ENCODE results near the gene L3MBTL3.
"Not testable (repeated sequence)": the region's sequence is repeated elsewhere in the genome, so short reads cannot be mapped to it uniquely, and the experiment has no call there.

The L3MBTL3 gene

DNA sequence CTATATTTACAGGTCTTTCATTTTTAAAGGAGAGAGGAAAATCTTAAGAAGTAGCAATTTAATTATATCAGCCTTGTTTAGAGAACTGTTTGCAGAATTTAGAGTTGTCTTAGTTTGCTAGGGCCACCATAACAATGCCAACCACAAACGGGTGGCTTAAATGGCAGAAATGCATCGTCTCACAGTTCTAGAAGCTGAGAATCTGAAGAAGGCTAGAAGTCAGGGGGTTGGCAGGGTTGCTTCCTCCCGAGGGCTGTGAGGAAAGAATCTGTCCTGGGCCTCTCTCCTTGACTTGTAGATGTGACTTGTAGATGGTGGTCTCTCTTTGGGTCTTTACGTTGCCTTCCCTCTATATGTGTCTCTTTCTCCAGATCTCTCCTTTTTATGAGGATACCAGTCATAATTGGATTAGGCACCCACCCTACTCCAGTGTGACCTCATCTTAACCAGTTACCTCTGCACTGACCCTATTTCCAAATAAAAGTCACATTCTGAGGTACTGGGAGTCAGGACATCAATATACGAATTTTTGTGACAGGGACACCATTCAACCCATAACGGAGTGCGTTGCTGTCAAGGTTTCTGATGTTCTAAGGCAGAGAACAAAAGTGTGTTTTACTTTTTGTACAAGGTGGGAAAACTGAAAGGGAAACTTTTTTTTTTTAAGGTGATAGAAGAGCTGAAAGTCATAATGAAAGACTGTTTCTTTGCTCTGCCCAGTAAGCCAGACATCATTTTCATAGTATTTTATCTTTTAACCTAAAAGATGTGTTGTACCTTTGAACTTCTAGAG is 119.9 kb downstream of the L3MBTL3 start:
- no peak for DNase-seq (ENCODE audit: low read depth in 2 of 2)

DNA sequence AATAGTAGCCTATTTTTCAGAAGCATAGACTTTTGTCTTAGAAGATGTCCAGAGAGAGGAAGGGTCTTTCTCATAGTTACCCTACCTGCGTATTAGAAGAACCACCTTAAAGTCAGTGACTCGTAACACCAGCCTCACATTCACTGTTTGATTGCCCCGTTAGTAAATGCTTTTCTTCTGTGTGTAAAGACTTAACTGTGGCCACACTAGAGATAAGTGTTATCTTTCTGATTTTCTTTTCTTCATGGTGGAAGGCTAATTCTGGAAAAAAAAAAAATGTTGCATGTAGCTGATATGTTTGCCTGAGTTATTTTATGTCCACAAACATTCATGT is 120.5 kb downstream of the L3MBTL3 start:
- no peak for DNase-seq (ENCODE audit: low read depth in 2 of 2)

DNA sequence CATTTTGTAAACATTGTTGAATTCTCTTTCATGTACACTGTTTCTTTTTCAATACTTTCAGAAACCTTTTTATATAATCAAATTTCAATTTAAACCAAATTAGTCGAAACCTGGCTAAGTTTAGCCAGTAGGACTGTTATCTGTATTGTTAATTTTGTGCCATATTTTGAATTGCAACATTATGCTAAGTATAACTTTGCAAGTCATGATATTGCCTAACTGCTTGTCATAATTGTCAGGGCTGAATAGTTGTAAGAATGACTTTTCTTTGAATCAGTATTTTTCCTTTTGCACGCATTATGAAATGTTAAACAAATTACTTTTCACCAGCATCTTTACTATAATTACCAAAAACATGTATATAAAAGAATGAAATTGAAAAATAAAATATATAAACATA is 121.7 kb downstream of the L3MBTL3 start:
- DNase-seq (ENCODE audit: low read depth in 2 of 2) = no peak

DNA sequence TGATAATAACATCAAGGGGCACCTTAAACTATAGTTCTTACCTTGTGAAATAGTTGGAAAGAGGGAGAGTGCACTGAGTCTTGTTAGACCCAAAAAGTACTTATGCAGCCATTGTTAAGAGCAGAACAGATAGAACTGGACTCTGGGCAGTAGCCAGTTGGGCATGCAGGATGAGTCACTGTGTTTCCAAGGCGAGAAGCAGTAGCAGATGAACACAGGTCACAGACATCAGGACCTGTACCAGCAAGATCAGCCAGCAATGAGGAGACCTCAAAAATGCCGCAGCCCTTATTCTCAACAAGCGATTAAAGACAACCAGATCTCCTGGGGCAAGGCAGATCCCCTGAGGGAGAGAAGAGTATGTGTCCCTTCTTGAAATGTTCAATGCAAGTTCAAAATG is 125.3 kb downstream of the L3MBTL3 start:
- DNase-seq (ENCODE audit: low read depth in 2 of 2) = no peak

DNA sequence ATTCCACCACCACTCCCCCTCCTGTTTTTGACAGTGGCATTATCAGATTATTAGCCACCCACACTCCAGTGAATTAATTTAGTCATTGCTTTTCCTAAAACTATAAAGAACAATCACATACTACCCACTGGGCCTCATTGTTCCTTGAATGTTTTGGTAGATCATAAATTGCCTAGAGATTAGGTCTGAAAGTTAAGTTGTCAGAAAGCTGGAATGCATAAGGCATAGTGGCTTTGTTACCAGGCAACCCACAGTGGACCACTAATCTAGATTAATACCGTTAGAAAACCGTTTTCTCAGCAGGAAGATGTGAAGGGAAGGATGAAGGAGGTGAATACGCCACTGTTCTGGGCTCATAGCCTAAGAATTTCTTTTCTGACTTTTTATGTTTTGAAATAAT is 128.7 kb downstream of the L3MBTL3 start:
- no peak for DNase-seq (ENCODE audit: low read depth in 2 of 2)

DNA sequence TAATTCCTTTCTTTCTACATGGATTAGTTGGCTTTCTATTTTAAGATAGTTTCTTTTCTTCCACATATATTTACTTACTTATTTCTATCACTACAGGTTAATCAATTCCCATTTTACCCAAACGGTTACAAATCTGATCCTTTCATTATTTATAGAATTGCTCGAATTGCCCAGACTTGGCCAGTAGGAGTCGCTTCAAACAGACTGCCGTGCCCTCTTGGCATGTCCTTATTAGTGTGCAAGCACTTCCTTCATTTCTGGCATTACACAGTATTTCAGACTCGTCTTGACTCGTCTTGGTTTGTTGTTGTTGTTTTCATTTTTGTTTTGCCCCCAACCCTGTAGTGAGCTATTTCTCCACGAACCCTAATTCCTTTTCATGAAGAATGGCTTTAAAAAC is 129.8 kb downstream of the L3MBTL3 start:
- DNase-seq (ENCODE audit: low read depth in 2 of 2) = no peak

DNA sequence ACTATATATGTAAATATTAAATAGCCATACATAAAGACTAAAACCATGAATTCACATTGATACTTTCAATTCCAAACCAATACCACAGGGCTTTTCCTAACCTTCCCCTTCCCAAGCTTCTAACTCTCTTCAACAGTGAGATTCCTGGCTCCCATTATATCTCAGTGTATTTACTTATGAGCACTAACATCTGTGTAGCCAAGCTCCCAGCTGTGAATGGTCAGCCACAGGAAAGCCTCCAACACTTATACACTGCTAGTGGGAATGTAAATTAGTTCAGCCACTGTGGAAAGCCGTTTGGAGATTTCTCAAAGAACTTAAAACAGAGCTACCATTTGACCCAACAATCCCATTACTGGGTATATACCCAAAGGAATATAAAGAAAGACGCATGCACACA is 130.6 kb downstream of the L3MBTL3 start:
- DNase-seq (ENCODE audit: low read depth in 2 of 2) = not testable (repeated sequence)

DNA sequence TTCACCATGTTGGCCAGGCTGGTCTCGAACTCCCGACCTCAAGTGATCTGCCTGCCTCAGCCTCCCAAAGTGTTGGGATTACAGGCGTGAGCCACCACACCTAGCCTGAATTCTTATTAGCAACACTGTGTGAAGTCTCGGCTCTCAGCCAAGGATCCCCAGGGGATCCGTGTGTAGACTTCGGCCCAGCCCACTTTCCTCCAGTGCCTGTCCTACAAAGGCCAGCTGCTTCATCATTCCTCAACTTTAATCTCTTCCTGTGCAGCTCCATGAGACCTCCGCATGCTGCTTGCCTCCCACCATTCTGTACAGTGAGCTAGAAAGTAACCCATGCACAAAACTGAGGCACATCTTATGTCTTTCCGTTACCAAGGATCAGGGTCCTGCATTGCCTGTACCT is 132.5 kb downstream of the L3MBTL3 start:
- DNase-seq (ENCODE audit: low read depth in 2 of 2) = no peak

DNA sequence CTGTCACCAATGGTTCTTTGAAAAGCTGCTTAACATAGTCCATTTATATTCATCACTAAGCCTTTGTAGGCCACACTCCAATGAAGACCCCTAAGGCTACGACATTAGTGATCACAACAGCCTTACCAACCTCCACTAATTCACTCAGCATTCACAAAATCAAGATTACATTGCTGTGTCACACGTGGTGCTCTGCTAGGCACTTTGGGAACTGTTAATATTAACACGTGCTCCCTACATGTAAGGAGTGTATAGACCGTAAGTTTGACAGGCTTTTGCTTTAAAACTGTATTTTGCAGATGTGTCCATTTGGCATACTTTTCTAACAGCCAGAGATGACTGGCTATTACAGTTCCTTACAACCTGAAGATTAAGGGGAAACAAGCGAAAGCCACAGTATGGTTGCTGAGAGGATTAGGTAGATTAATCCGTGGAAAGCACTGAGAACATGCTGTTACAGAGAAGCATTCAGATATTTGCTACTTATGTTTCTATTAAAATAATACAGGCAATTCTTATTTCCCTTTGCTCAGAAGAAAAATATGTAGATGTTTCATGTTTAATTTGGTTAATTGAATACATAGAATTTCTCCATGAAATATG is 134.6 kb downstream of the L3MBTL3 start:
- DNase-seq (ENCODE audit: low read depth in 2 of 2) = no peak

DNA sequence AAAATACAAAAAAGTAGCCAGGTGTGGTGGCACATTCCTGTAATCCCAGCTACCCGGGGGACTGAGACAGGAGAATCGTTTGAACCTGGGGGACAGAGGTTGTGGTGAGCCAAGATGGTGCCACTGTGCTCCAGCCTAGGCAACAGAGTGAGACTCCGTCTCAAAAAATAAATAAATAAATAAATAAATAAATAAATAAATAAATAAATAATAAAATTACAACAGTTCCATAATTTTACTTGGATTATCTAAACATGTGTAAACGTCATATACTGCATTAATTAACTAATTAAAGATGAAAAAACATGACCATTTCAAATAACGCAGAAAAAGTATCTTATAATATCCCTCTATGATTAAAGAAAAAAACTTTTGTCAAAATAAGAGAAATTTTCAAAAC is 138.5 kb downstream of the L3MBTL3 start:
- DNase-seq (ENCODE audit: low read depth in 2 of 2) = no peak

DNA sequence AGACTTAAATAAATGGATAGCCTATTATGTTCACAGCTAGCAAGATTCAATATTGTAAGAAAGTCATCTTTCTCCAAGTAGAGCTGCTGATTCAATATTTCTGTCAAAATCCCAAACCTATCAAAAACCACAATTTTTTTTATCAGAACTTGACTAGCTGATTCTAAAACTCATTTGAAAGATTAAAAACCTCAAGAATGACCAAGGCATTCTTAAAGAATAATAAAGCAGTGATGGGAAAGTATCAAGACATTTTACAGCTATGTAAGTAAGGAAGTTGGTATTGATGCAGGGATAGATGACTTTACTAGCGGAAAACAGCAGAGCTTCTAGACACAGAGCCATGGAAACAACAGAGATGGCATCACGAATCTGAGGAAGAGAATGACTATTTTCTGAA is 139.7 kb downstream of the L3MBTL3 start:
- no peak for DNase-seq (ENCODE audit: low read depth in 2 of 2)

DNA sequence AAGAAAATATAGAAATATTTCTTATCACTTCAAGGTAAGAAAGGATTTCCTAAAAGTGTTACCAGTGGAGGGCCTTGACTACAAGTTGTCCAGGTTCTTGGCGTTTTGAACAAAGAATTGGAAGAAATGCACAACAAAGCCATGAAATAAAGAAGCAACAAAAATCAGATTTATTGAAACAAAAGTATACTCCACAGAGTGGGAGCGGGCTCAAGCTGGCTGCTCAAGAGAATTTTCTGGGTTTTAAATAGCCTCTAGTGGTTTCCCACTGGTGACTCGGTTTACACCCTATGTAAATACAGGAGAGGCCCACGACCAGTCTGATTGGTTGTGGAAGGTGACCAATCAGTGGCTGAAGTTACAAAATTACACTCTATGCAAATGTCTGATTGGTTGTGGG is 140.2 kb downstream of the L3MBTL3 start:
- no peak for DNase-seq (ENCODE audit: low read depth in 2 of 2)

DNA sequence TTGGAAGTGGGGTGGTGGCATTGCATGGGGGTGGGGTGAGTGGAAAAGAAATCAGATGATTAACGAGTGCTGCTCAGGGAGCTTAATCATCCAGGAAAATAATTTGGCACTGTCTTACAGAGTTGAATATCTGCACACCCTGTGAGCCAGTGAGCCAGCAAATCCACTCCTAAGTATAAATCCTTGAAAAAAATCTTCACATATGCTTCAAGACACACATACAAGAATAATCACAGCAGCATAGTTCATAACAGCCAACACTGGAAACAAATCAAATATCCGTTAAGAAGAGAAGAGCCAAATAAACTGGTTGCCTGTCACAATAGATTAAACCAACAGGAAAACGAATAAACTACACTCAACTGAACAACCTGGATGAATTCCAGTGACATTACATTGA is 141.6 kb downstream of the L3MBTL3 start:
- DNase-seq (ENCODE audit: low read depth in 2 of 2) = no peak

DNA sequence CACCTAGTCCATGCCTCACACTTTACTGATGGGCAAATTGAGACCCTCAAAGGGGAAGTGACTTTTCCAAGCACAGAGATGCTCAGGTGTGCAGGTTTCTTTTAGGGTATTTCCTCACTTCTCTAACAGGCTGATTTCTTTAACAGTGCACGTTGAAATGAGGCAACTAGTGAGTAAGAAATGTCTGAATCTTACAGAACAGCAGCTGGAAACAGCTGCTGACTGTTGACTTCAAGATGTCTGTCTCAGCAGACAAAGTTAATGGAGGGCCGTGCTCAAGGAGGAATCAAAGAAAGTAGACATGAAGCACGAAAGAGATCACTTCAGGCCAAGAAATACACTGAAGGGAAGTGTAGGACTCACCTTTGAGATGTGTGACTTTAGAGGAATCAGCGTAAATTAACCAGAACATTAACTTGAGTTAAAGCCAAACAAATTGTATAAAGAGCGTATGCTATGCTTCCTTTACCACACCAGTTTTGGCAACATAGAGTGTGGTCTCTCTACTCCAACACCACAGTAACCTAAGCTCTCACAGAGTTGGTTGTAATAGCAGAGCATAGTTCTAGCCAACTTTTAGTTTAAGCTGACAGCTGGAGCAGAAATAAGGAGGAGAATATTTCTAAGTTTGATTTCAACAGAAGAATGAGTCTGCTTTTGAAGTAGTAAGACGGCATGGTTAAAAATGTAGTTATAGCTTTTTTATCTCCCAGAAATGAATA is 143.5 kb downstream of the L3MBTL3 start:
- no peak for DNase-seq (ENCODE audit: low read depth in 2 of 2)

DNA sequence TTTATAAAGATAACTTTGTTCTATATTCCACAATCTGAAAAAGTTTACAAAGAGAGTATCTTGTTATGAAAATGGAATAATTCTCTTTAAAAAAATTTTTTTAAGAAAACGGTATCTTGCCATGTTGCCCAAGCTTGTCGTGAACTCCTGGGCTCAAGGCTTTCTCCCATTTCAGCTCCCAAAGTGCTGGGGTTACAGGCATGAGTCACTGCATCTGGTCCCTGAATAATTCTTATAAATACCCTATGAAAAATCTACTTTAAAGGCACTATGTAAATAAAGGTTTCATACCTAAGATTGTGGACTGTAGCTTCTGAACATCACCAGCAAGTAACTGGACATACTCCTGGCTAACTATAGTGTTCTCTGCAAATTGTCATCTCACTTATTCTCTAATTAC is 144.0 kb downstream of the L3MBTL3 start:
- no peak for DNase-seq (ENCODE audit: low read depth in 2 of 2)

DNA sequence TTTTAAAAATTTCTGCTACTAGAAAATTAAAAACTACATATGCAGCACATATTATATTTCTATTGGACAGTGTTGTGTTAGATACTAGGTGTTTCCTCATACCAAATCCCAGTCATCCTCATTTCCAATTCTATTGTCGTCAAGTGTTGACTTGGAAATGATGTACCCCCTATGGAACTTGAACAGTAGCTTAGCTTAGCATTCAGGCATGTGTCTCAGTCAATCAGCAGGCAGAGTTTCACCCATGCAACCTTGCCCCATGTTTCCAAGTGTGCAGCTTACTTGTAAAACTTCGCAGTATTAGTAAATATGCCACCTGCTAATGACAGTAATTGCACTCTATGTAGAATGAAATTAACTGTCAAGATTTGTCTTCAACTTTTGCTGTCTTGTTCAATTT is 144.9 kb downstream of the L3MBTL3 start:
- DNase-seq (ENCODE audit: low read depth in 2 of 2) = no peak

DNA sequence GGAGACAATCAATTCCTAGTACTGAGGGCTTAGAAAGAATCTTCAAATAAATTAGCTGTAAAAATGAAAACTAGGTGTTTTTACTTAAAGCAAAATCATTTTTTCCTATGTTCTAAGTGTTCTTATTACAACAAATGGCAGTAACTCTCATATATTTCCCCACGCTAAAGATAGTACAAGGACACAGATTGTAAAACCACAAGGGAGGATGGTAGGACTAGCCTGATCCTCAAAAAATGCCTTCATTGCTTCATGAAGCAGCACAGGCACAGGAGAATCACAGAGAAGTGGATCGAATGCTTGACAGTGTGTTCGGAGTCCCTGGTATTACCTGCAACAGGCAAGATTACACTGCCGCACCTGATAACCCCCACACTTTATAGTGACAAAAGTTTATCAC is 145.9 kb downstream of the L3MBTL3 start:
- no peak for DNase-seq (ENCODE audit: low read depth in 2 of 2)

DNA sequence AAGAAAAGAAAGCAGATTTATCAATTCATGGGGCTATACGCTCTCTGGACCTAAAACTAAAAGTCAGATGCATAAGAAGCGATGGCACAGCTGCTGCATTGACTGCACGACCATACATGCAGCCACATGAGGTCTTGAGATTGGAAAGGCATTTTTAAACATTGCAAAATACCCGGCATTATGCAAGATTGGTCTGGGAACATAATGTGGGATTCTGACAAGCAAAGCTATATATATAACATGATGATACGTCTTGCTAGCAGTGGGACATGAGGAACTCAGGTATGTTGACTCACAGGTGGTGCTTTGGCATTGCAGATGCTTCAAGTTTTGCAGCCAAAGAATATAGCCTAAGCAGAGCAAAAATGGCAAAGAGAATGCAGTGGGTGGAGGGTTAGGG is 149.3 kb downstream of the L3MBTL3 start:
- no peak for DNase-seq (ENCODE audit: low read depth in 2 of 2)

DNA sequence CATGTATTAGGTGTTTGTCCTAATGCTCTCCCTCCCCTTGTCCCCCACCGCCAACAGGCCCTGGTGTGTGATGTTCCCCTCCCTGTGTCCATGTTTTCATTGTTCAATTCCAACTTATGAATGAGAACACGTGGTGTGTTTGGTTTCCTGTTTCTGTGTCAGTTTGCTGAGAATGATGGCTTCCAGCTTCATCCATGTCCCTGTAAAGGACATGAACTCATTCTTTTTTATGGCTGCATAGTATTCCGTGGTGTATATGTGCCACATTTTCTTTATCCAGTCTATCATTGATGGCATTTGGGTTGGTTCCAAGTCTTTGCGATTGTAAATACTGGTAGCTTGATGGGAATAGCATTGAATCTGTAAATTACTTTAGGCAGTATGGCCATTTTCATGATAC is 151.8 kb downstream of the L3MBTL3 start:
- DNase-seq (ENCODE audit: low read depth in 2 of 2) = not testable (repeated sequence)

DNA sequence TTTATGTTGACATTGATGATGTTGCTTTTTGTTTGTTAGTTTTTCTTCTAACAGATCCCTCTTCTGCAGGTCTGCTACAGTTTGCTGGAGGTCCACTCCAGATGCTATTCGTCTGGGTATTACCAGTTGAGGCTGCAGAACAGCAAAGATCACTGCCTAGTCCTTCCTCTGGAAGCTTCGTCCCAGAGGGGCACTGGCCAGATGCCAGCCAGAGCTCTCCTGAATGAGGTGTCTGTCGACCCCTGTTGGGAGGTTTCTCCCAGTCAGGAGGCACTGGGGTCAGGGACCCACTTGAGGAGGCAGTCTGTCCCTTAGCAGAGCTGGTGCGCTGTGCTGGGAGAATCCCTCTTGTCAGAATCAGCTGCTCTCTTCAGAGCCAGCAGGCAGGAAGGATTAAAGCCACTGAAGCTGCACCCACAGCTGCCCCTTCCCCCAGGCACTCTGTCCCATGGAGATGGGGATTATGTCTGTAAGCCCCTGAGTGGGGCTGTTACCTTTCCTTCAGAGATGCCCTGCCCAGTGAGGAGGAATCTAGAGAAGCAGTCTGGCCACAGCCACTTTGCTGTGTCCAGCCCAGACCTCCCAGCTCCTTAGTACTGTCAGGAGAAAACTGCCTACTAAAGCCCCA is 155.1 kb downstream of the L3MBTL3 start:
- DNase-seq (ENCODE audit: low read depth in 2 of 2) = not testable (repeated sequence)

DNA sequence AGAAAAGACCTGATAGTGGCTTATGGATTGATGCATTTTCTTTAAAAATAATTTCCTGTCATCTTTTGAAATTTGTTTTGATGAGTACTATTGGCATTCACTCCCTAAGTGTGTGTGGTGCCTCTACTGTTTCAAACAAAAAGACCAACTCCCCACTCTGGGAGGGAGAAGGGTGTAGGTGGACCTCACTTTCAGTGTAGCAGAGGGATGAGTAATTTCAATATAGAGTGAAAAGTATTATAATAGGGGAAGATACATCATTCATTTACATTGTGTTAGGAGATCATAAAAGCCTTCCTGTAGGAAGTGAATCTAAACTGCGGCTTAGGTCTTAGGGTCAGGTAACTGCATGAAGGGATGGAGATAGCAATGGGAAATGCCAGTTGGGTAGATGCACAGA is 158.0 kb downstream of the L3MBTL3 start:
- no peak for DNase-seq (ENCODE audit: low read depth in 2 of 2)

DNA sequence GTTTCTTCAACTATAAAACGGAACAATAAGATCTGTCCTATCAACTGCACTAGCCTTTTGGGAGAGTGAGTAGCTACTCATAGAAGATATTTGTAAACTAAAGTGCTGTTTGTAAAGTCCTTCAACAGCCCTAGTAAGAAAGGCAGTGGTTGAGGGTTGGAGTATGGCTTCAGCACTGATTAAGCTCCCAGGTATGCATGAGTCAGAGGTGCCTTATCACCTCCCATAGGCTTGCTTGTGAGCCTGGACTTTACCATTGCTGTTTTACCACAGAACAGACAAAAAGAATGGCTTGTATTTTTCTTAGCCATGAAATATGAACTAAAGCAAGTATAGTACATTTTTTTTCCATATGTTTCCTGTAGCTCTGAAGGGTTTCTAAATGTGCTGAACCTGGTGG is 160.3 kb downstream of the L3MBTL3 start:
- DNase-seq (ENCODE audit: low read depth in 2 of 2) = no peak

DNA sequence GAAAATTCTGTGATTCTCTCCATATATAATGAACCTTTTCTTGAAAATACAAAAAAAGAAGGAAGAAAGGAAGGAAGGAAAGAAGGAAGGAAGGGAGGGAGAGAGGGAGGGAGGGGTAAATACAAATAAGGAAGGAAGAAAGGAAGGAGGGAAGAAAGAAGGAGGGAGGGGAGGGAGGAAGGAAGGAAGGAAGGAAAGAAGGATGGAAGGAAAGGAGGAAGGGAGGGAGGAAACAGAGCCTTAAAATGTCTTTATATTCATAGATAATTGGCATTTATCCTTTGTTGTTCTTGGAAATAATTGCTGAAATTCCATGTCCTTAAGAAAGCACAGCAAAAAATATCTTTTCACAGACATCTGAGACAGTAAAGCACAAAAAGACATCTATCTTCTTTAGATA is 164.1 kb downstream of the L3MBTL3 start:
- no peak for DNase-seq (ENCODE audit: low read depth in 2 of 2)

Measured in stimulated activated CD8-positive, alpha-beta memory T cell treated with anti-CD3 and anti-CD28 coated beads, Interleukin-15, amount 100 ng/mL, for 4 hours (primary cell).